Nephron progenitor cell (in vitro differentiated cells): Measurements from ENCODE around the gene CRKL.
"Not testable (repeated sequence)": the region's sequence is repeated elsewhere in the genome, so short reads cannot be mapped to it uniquely, and the experiment has no call there.

Source experiments
- DNase-seq: peaks from one replicate; pipeline ENCODE4 v3.0.0; 2021
- H3K27ac Mint-ChIP-seq: 2 replicates; pipeline ENCODE4 v1.8.0; 2021; ENCODE audit warnings: mild to moderate bottlenecking, moderate library complexity, mixed read lengths
- H3K27me3 Mint-ChIP-seq: 2 replicates; pipeline ENCODE4 v1.8.0; 2021; ENCODE audit warnings: mild to moderate bottlenecking, low read depth, mixed read lengths; ENCODE audit not compliant: poor library complexity
- H3K36me3 Mint-ChIP-seq: 2 replicates; pipeline ENCODE4 v1.8.0; 2021; ENCODE audit warnings: low read depth, mixed read lengths
- H3K4me1 Mint-ChIP-seq: 2 replicates; pipeline ENCODE4 v1.8.0; 2021; ENCODE audit warnings: mixed read lengths
- H3K4me3 Mint-ChIP-seq: 2 replicates; pipeline ENCODE4 v1.8.0; 2021; ENCODE audit warnings: mild to moderate bottlenecking, moderate library complexity, mixed read lengths
- H3K9me3 Mint-ChIP-seq: 2 replicates; pipeline ENCODE4 v1.8.0; 2021; ENCODE audit warnings: mild to moderate bottlenecking, moderate library complexity, mixed read lengths
- TF ChIP-seq, protein P1 (sequence below): fragments of 200-600 bp; sonication (generic); IDR thresholded peaks from 2 replicates; pipeline ENCODE4 v1.5.0; 2021; ENCODE audit warnings: antibody characterized with exemption

Gene CRKL

DNA sequence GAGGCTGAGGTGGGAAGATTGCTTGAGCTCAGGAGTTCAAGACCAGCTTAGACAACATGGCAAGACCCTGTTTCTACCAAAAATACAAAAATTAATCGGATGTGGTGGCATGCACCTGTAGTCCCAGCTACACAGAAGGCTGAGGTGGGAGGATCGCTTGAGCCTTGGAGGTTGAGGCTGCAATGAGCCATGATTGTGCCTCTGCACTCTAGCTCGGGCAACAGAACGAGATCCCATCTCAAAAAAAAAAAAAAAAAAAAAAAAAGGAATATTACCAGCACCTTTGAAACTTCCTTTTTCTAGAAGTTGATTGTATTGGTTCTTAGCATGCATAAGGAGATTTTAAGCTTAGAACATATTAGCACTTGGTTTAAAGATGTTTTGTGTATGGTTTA is 11.4 kb downstream of the CRKL start:
- Mint-ChIP-seq H3K27ac (no peak overlapping the region), H3K27me3 (peaks cover 3% of the 10 kb centered on the region), H3K36me3 (peaks cover 77% of the 10 kb centered on the region), H3K9me3 (peaks cover 19% of the 10 kb centered on the region), H3K4me1 (peaks cover 15% of the 10 kb centered on the region), H3K4me3 (no peak overlapping the region)
- no peak for DNase-seq
- TF ChIP-seq, protein P1, sequence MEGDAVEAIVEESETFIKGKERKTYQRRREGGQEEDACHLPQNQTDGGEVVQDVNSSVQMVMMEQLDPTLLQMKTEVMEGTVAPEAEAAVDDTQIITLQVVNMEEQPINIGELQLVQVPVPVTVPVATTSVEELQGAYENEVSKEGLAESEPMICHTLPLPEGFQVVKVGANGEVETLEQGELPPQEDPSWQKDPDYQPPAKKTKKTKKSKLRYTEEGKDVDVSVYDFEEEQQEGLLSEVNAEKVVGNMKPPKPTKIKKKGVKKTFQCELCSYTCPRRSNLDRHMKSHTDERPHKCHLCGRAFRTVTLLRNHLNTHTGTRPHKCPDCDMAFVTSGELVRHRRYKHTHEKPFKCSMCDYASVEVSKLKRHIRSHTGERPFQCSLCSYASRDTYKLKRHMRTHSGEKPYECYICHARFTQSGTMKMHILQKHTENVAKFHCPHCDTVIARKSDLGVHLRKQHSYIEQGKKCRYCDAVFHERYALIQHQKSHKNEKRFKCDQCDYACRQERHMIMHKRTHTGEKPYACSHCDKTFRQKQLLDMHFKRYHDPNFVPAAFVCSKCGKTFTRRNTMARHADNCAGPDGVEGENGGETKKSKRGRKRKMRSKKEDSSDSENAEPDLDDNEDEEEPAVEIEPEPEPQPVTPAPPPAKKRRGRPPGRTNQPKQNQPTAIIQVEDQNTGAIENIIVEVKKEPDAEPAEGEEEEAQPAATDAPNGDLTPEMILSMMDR: no peak

DNA sequence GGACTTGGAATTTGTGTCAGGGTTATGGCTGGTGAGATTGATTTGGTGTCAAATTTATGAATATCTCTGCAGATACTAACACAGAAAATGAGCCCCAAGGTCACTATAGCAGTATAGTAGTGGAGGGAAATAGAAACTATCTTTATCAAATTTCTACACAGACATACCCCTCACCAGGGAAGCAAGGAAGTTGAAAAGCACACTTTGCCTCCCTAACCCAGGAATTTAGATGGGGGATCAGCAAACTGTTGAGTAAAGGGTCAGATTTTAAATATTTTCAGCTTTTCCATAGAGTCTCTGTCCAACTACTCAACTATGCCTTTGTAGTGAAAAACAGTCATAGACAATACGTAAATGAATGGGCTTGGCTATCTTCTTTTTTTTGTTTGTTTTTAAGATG is 12.8 kb downstream of the CRKL start:
- Mint-ChIP-seq H3K27ac (no peak overlapping the region), H3K4me3 (no peak overlapping the region), H3K36me3 (peaks cover 77% of the 10 kb centered on the region), H3K9me3 (peaks cover 19% of the 10 kb centered on the region), H3K27me3 (peaks cover 3% of the 10 kb centered on the region), H3K4me1 (peaks cover 15% of the 10 kb centered on the region)
- DNase-seq: no peak
- TF ChIP-seq, protein P1: no peak

DNA sequence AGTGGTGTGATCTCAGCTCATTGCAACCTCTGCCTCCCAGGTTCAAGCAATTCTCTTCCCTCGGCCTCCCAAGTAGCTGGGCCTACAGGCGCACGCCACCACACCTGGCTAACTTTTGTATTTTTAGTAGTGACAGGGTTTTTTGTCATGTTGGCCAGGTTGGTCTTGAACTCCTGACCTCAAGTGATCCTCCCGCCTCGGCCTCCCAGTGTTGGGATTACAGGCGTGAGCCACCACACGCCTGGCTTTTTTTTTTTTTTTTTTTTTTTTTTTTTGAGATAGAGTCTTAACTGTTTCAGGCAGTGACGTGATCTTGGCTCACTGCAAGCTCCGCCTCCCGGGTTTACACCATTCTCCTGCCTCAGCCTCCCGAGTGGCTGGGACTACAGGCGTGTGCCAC is 13.2 kb downstream of the CRKL start:
- not testable (repeated sequence) for DNase-seq, H3K27me3 Mint-ChIP-seq, H3K27ac Mint-ChIP-seq, H3K4me3 Mint-ChIP-seq
- H3K9me3 Mint-ChIP-seq: peaks cover 19% of the 10 kb centered on the region
- H3K4me1 Mint-ChIP-seq: peaks cover 12% of the 10 kb centered on the region
- H3K36me3 Mint-ChIP-seq: peaks cover 77% of the 10 kb centered on the region

DNA sequence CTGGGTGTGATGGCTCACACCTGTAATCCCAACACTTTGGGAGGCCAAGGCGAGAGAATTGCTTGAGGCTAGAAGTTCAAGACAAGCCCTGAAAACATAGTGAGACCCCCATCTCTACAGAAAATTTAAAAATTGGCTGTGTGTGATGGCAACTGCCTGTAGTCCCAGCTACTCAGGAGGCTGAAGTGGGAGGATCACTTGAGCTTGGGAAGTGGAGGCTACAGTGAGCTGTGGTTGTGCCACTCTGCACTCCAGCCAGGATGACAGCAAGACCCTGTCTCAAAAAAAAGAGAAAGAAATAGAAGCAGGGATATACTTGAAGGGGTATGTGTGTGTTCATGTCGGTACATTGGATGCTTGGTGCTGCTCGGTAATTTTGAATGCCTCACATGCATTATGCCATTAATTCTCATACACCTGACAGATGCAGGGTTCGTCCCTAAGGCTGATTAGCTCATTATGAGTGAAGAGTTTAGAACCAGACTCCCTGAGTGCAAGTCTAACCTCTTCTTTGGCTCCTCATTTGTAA is 14.0 kb downstream of the CRKL start:
- H3K27ac Mint-ChIP-seq: no peak overlapping the region
- H3K4me3 Mint-ChIP-seq: no peak overlapping the region
- no peak for DNase-seq
- H3K36me3 Mint-ChIP-seq: peaks cover 75% of the 10 kb centered on the region
- TF ChIP-seq, protein P1: no peak
- peaks cover 5% of the 10 kb centered on the region for H3K4me1 Mint-ChIP-seq
- peaks cover 19% of the 10 kb centered on the region for H3K9me3 Mint-ChIP-seq
- peaks cover 3% of the 10 kb centered on the region for H3K27me3 Mint-ChIP-seq

DNA sequence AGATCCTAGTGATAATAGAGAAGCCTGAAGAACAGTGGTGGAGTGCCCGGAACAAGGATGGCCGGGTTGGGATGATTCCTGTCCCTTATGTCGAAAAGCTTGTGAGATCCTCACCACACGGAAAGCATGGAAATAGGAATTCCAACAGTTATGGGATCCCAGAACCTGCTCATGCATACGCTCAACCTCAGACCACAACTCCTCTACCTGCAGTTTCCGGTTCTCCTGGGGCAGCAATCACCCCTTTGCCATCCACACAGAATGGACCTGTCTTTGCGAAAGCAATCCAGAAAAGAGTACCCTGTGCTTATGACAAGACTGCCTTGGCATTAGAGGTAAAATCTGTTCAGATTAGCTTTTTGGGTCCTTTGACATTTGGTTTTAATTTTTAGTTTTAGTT is 16.7 kb downstream of the CRKL start:
- no peak for DNase-seq
- peaks cover 3% of the 10 kb centered on the region for H3K27me3 Mint-ChIP-seq
- no peak overlapping the region for H3K4me3 Mint-ChIP-seq
- peaks cover 9% of the 10 kb centered on the region for H3K9me3 Mint-ChIP-seq
- TF ChIP-seq, protein P1: no peak
- H3K27ac Mint-ChIP-seq: no peak overlapping the region
- peaks cover 18% of the 10 kb centered on the region for H3K4me1 Mint-ChIP-seq
- H3K36me3 Mint-ChIP-seq: peaks cover 82% of the 10 kb centered on the region

DNA sequence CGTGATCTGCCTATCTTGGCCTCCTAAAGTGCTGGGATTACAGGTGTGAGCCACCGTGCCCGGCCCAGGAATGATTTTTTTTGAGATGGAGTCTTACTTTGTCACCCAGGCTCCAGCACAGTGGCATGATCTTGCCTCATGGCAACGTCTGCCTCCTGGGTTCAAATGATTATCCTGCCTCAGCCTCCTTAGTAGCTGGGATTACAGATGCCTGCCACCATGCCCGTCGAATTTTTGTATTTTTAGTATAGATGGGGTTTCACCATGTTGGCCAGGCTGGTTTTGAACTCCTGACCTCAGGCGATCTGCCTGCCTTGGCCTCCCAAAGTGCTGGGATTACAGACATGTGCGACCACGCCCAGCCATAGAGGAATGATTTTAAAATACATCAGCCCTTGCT is 17.8 kb downstream of the CRKL start:
- H3K27me3 Mint-ChIP-seq, H3K4me3 Mint-ChIP-seq, DNase-seq, H3K27ac Mint-ChIP-seq, H3K9me3 Mint-ChIP-seq: not testable (repeated sequence)
- Mint-ChIP-seq H3K36me3 (peaks cover 79% of the 10 kb centered on the region), H3K4me1 (peaks cover 23% of the 10 kb centered on the region)

DNA sequence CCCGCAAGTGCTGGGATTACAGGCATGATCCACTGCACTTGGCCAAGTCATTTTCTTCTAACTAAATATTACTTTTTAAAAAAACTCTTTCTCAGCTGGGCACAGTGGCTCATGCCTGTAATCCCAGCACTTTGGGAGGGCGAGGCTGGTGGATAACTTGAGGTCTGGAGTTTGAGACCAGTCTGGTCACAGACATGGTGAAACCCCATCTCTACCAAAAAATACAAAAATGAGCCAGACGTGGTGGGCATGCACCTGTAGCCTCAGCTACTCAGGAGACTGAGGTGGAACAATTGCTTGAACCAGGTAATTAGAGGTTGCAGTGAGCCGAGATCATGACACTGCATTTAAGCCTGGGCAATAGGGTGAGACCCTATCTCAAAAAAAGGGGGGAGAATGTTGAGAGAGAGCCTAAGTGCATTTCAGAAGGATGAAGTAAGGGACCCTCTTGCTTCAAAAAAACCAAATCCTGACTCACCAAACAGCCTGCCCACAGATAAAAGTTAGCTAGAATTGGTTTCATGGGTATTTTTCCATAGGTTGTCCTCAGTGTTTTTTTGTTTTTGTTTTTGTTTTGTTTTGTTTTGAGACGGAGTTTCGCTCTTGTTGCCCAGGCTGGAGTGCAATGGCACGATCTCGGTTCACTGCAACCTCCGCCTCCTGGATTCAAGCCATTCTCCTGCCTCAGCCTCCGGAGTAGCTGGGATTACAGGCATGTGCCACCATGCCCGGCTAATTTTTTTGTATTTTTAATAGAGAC is 18.8 kb downstream of the CRKL start:
- Mint-ChIP-seq H3K4me1 (peaks cover 29% of the 10 kb centered on the region), H3K36me3 (peaks cover 75% of the 10 kb centered on the region), H3K27ac (peak overlapping the region; percentile 32)
- DNase-seq, H3K4me3 Mint-ChIP-seq, H3K27me3 Mint-ChIP-seq, H3K9me3 Mint-ChIP-seq: not testable (repeated sequence)
